ENCODE data around the gene MAP4K4.
"Not testable (repeated sequence)": the region's sequence is repeated elsewhere in the genome, so short reads cannot be mapped to it uniquely, and the experiment has no call there.

MAP4K4 gene

DNA sequence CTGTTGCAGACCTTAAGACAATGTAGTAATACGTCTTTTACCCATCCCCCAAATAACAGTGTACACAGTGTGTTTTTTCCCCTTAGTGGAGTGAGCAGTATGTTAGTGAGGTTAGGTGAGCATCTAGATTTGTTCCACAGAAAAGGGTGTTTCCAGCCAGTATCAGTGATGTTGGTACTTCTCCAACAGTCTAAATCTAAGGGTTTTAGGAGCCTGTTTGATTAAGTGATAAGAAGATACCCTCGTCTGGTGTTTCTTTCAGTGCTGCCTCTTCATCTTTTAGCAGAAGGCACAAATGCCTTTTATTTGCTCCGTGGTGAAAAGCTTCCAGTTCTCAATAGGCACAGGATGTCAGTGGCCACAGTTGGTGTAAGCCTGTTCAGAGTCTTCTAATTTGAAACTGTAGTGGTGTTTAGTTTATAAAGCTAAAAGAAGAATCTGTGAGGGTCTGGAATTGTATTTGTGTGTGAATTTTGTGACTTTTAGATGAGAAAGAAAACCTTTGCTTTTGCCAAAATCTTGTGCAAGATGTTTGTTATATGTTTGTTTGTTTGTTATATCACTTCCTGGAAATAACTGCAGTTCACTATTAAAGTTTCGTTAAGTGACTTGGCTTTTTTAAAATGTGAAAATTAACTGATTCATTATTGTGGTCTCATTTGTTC, 71.2 kb downstream of the MAP4K4 start:
- no peak for DNase-seq (ENCODE audit: low read depth)

GRCh38 chr2:101769726-101770125, 72.2 kb downstream of the MAP4K4 start:
- not testable (repeated sequence) for DNase-seq (ENCODE audit: low read depth)

- DNase-seq (ENCODE audit: low read depth) = no peak
Measured at GRCh38 chr2:101770726-101771125, 73.2 kb downstream of the MAP4K4 start.

GRCh38 chr2:101771227-101771902, 73.9 kb downstream of the MAP4K4 start:
- DNase-seq (ENCODE audit: low read depth) = no peak

DNA sequence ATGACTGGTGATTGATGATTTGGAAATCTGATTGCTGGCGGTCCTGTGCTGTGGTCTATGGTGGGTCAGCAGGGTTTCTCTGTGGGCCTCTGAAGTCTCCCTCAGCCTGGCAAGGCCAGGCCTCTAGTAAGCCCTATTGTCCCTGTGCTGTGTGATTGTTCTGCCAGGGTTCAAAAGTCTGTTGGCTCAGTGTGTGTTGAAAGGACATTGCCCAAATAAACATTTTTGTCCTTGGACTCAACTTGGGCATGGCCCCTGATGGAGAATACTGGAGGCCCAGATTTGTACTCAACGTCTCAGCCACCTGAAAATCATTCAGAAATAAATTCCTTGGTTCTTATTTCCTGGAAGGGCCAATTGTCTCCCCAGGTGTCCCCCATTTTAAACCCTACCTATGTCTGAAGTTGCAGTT, 74.4 kb downstream of the MAP4K4 start:
- DNase-seq (ENCODE audit: low read depth) = no peak

- no peak for DNase-seq (ENCODE audit: low read depth)
Measured at GRCh38 chr2:101773137-101773536, 75.6 kb downstream of the MAP4K4 start.

- DNase-seq (ENCODE audit: low read depth) = not testable (repeated sequence)
Measured at GRCh38 chr2:101773961-101774360, 76.5 kb downstream of the MAP4K4 start.

DNA sequence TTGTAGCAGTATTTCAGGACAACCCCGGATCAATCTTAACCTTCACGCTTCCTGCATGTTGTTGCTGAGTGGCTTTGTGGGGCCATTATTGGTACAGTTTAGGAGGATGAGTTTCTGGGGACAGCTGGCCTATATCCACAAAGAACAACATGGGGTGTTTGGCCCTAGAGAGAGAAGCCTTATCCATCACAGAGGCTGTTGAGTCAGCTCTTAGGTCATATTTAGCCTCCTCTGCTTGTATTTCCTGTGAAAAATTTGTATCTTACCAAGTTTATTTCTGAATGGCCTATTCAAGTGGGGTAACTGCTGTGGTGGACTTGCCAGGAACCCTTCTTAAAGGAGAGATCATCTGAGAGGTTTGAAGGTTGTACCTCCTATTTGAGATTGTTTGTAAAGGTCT, 77.6 kb downstream of the MAP4K4 start:
- no peak for DNase-seq (ENCODE audit: low read depth)

- DNase-seq (ENCODE audit: low read depth) = no peak
Measured at GRCh38 chr2:101775636-101776035, 78.1 kb downstream of the MAP4K4 start.

DNA sequence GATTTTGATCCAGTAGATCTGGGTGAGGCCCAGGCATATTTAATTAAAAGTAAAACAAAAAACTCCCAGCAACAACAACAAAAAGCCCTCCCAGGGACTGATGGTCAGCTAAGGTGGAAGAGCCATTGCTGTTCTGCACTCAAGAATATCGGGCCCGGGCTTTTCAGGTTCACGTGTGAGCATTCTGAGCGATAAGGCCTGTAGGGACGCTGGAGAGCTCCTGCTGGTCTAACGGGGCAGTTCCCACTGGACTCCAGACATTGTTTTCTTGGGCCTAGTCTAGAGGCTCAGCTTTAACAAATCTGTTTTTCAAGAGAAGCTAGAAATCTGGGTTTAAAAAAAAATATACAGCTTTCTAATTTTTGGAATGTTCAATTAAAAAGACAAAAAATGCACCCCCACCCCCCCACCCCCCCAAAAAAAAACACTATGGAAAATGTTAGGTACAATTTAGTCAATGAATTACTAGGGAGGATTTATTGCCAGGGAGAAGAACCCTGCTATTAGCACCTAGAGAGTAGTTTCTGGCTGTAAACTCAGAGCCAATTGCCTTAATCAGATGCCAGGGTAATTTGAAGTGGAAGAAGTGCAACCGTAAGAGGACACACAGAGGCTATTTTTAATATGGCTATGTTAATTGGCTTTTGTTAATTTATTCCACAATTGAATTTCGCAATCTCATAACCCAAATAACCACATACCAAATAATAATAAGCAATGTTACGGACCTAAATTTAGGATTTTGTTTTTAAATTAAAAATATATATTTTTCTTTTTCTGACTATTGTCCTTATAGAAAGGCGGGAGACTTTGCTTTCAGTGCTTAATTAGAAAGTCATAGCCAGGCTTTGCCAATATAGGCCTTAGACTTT, 78.9 kb downstream of the MAP4K4 start:
- no peak for DNase-seq (ENCODE audit: low read depth)

GRCh38 chr2:101777337-101777736, 79.8 kb downstream of the MAP4K4 start:
- no peak for DNase-seq (ENCODE audit: low read depth)

DNA sequence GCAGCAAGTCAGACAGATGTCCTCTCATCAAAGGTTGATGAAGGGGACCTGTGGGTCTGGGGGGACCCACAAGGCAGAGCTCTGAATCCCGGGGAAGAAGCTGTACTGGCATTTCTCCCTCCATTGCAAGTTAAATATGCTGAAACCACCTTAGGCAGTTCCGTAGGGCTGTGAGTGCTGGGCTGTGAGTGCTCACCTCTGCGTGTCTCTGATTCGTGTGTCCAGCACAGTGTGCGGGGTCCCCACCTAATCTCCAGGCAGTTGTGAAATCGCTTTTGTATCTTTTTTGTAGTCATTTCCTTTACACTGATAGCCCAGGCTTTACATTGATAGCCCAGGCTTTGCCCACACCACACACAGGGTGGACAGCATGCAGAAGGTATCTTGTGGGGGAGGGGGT, 80.6 kb downstream of the MAP4K4 start:
- DNase-seq (ENCODE audit: low read depth) = no peak

GRCh38 chr2:101779190-101779589, 81.7 kb downstream of the MAP4K4 start:
- DNase-seq (ENCODE audit: low read depth) = no peak

DNA sequence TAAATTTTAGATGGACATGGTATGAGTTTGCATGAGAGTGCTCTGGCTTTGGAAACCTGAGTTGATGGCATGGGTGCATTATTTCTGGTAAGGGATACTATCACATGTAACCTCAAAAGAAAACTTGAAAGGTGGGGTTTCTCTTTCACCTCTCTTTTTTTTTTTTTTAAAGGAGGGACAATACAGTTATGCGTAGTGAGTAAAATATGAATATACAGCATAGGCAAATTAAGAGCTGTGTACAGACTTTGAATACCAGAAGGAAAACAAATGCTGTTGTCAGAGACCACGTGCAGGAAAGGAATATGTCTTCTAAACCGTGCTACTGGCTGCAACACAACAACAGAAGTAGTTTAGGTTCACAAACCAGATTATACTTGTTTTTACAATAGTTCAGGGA, 82.1 kb downstream of the MAP4K4 start:
- no peak for DNase-seq (ENCODE audit: low read depth)

- DNase-seq (ENCODE audit: low read depth) = no peak
Measured at GRCh38 chr2:101781326-101781725, 83.8 kb downstream of the MAP4K4 start.

DNA sequence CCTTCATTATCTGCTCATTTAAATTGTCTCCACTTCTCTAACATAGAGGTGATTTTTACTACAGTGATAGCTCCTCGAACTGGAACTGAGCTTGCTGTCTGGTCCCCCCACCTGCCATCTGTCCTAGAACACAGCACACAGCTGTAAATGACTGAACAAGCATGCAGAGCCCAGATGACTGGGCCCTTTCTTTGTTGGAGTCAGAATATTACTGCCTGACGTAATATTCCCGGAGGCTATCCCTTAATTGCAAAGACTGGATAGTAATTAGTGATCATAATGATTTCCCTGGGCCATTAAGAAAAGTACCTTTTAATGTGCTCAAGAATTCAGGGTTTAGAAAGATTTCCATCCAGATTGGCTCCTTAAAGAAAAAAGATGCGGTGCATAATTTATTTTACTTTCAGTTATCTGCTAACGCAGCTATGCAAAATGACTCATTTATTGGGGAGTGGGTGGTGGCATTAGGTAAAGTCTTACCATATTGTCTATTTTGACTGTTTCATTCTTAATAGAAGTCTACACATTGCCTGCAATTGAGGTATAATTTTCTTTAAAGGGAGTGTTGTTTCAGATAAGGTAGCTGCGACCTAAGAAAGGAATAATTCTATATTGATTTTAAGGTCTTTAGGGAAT, 84.4 kb downstream of the MAP4K4 start:
- DNase-seq (ENCODE audit: low read depth) = no peak

GRCh38 chr2:101782427-101782792, 84.9 kb downstream of the MAP4K4 start:
- no peak for DNase-seq (ENCODE audit: low read depth)

- DNase-seq (ENCODE audit: low read depth) = no peak
Measured at GRCh38 chr2:101787097-101787496, 89.6 kb downstream of the MAP4K4 start.

DNA sequence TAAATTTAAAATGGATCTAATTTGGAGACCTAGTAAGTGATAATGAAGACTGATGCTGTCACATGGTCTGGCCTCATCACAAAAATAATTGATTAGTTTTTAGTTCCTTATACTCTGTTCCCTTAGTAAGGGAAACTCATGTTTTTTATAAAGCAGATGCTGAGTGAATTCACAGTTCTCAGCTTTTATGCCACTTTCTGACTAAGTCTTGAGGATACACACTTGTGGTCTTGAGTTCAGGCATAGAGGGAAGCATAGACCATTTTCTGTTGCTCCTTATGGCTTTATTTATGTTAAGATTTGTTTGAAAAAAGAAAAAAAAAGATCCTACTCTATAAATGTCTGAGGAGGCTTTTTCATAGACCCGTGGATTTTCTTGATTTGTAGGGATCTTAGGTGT, 91.1 kb downstream of the MAP4K4 start:
- no peak for DNase-seq (ENCODE audit: low read depth)

- DNase-seq (ENCODE audit: low read depth) = no peak
Measured at GRCh38 chr2:101788995-101789970, 91.8 kb downstream of the MAP4K4 start.

- DNase-seq (ENCODE audit: low read depth) = no peak
Measured at GRCh38 chr2:101790416-101790815, 92.9 kb downstream of the MAP4K4 start.
